Cardiac fibroblast (primary cell): Measurements from ENCODE around the gene NLGN1.

Experiments
- DNase-seq, 2 donors: peaks; one replicate each; pipeline versions ENCODE4 v3.0.0 to v3.0.0-alpha.2; 2010; ENCODE audit warnings: low read depth in 2 of 2
- H3K4me3 ChIP-seq, 2 donors: replicated peaks in 1 of 2; 1 replicate in 1 of 2; 2 replicates in 1 of 2; pipeline ENCODE4 v1.5.1; 2011; ENCODE audit warnings: low read depth in 2 of 2, low read length in 2 of 2, mild to moderate bottlenecking in 2 of 2, moderate library complexity in 1 of 2
- TF ChIP-seq, protein P1 (sequence below): IDR thresholded peaks from one replicate; pipeline ENCODE4 v1.5.1; 2011; ENCODE audit warnings: low read depth, mild to moderate bottlenecking, low read length, inconsistent platforms

Gene NLGN1

DNA sequence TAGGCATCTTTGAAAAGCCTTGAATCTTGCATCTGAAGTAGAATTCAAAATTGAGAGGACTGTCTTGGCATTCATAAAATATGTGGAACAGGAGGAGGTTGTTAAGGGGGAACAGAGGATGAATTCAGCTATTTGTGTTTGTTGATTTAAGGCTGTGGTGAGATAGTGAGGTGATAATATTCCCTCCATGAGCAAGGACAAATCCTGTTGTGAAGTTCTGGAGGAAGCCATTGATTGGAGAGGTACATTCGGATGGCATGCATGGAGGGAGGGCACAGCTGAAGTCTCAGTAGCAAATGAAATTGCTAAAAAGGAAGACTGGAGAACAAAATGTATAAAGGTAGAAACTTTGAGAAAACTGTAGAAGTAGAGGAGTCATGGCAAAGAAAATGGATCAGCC lies 443.8 kb downstream of the NLGN1 start:
- TF ChIP-seq, protein P1, sequence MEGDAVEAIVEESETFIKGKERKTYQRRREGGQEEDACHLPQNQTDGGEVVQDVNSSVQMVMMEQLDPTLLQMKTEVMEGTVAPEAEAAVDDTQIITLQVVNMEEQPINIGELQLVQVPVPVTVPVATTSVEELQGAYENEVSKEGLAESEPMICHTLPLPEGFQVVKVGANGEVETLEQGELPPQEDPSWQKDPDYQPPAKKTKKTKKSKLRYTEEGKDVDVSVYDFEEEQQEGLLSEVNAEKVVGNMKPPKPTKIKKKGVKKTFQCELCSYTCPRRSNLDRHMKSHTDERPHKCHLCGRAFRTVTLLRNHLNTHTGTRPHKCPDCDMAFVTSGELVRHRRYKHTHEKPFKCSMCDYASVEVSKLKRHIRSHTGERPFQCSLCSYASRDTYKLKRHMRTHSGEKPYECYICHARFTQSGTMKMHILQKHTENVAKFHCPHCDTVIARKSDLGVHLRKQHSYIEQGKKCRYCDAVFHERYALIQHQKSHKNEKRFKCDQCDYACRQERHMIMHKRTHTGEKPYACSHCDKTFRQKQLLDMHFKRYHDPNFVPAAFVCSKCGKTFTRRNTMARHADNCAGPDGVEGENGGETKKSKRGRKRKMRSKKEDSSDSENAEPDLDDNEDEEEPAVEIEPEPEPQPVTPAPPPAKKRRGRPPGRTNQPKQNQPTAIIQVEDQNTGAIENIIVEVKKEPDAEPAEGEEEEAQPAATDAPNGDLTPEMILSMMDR, result no peak
- no peak overlapping the region for H3K4me3 ChIP-seq
- DNase-seq, result no peak

DNA sequence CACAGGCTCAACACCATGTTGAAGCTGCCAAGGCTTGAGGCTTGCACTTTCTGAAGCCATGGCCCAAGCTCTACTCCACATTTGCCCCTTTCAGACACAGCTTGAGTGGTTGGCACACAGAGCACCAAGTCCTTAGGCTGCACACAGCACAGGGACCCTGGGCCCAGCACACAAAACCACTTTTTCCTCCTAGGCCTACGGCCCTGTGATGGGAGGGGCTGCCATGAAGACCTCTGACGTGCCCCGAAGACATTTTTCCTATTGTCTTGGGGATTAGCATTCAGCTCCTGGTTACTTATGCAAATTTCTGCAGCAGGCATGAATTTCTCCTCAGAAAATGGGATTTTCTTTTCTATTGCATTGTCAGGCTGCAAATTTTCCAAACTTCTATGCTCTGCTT lies 445.5 kb downstream of the NLGN1 start:
- DNase-seq, result no peak
- TF ChIP-seq, protein P1, result no peak
- H3K4me3 ChIP-seq, result no peak overlapping the region

DNA sequence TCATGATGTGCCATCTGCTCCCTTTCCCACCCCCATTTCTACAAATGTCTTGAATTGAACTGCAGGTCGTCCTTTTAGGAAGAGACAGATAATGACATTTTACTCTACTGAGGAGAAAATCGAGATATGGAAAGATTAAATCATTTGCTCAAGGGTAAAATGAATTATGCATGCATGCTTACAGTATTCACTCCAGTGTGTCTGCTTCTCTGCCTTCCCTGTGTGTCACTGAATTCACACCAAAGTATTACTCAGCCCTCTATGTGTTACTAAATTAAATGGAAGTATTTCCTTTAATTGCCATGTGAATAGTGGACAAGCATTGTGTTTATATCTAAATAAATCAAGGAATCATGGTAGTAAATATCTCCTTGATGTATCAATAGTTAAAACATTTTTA lies 449.0 kb downstream of the NLGN1 start:
- H3K4me3 ChIP-seq, result no peak overlapping the region
- TF ChIP-seq, protein P1, result no peak
- DNase-seq, result no peak

DNA sequence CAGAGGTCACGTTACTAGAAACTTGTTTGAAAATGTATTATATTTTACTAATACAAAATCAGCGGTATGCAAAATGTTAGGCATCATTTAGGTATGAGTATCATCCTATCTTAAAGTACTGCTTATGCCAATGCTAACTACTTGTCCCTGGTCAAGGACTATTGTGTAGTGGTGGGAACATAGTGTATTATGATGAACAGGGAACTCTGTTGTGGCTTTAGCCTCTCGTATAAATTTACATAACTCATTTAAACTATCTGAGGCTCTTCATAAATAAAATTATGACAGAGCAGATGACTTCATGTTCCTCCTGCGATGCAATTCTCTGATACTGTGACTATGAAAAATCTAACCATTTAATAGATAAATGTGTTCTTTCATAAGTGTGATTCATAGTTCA lies 451.9 kb downstream of the NLGN1 start:
- TF ChIP-seq, protein P1, result no peak
- DNase-seq, result no peak
- no peak overlapping the region for H3K4me3 ChIP-seq

DNA sequence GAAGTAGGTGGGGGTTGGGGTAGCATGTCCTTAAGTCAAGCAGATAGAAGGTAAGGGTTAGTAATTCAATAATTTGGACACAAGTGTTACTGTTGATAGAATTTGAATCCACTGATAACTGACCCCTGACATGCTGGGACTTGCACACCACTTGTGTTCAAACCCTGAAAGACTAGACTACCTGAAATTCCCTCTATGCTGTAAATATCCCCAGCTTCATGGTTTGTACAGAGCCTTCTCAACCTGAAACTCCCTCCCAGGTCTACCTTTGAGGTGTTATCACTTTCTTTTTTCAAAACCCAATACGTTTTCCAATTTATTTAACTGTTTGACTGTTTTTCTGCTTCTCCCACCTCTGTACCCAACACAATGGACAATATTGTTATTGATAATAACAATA lies 459.6 kb downstream of the NLGN1 start:
- no peak overlapping the region for H3K4me3 ChIP-seq
- TF ChIP-seq, protein P1, result no peak
- DNase-seq, result no peak

DNA sequence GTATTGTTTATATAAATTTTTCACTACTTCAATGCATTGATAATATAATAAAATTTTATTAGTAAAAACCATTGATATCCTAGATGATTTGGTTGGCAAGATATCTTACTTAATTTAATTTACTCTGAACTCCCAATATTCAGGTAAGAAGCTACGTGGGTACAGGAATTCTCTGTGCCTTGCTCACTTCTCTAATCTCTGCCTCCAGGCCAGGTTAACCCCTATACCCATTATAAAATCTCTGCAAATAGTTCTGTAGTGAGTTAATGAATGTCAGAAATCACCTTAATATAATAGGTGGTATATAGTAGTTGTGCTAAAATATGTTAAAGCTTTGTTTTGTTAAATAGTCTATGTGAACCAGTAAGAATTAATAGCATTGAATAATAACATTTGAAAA lies 465.2 kb downstream of the NLGN1 start:
- no peak for DNase-seq
- TF ChIP-seq, protein P1, result no peak
- no peak overlapping the region for H3K4me3 ChIP-seq

DNA sequence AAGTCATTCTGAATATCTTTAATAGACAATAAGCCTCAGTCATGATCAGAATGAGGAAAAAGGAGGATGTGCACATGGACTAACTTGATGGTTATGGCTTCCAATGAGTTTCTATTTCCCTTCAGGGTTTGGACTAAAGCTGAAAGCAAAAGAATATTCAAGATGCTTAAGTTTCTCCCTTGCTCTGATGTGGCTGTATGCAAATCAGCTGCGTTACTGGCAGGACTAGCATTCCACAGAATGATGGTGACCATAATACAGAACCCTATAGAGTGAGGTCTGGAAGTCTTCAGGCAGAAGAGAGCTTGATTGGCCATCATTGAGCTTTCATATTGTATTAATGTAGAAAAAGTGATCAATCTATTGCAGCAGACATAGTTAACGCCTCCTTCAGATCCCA lies 466.0 kb downstream of the NLGN1 start:
- H3K4me3 ChIP-seq, result no peak overlapping the region
- DNase-seq, result no peak
- TF ChIP-seq, protein P1, result no peak
